Gastrocnemius medialis (tissue), 4 donors: ENCODE data around the gene OSTF1. TPM values are rescaled to one million over a fixed set of nuclear protein-coding genes. Genes with fewer than 3 reads are reported as not detected.

Source experiments
- ATAC-seq, 2 donors: fragments of 150-250 bp; one replicate each; pipeline ENCODE4 v1.9.1; 2016
- DNase-seq, 2 donors: peaks; one replicate each; pipeline ENCODE4 v3.0.0-alpha.2; 2019
- H3K27ac ChIP-seq, 4 donors: fragments of 200-600 bp; sonication (generic); 1 replicate in 1 of 4; 2 replicates in 3 of 4; pipeline ENCODE4 v1.5.1; 2016 to 2018; ENCODE audit warnings: mild to moderate bottlenecking in 2 of 4, moderate library complexity in 1 of 4
- H3K27me3 ChIP-seq, 3 donors: fragments of 200-600 bp; sonication (generic) in 2 of 3; 1 replicate in 1 of 3; 2 replicates in 2 of 3; pipeline versions ENCODE4 v1.5.1 to v1.6.0; 2016 to 2019; ENCODE audit warnings: mild to moderate bottlenecking in 1 of 3, moderate library complexity in 1 of 3
- H3K36me3 ChIP-seq, 2 donors: fragments of 200-600 bp; sonication (generic) in 1 of 2; one replicate each; pipeline ENCODE4 v1.5.1; 2017 to 2018
- H3K4me1 ChIP-seq, 2 donors: fragments of 200-600 bp; sonication (generic) in 1 of 2; one replicate each; pipeline ENCODE4 v1.5.1; 2016 to 2017; ENCODE audit warnings: mild to moderate bottlenecking in 2 of 2
- H3K4me3 ChIP-seq, 4 donors: fragments of 200-600 bp; sonication (generic) in 3 of 4; 1 replicate in 1 of 4; 2 replicates in 3 of 4; pipeline ENCODE4 v1.5.1; 2016 to 2019; ENCODE audit warnings: mild to moderate bottlenecking in 2 of 4
- H3K9me3 ChIP-seq, 3 donors: fragments of 200-600 bp; sonication (generic) in 2 of 3; 1 replicate in 1 of 3; 2 replicates in 2 of 3; pipeline ENCODE4 v1.5.1; 2016 to 2019
- CTCF ChIP-seq, 5 experiments: fragments of 450-650 bp in 3 of 5; fragments of 200-600 bp in 2 of 5; sonication (generic) in 2 of 5; IDR thresholded peaks in 4 of 5; conservative IDR thresholded peaks in 1 of 5; 1 replicate in 4 of 5; 2 replicates in 1 of 5; pipeline ENCODE4 v1.5.1; 2016 to 2019; ENCODE audit warnings: antibody characterized with exemption in 5 of 5, mild to moderate bottlenecking in 3 of 5, moderate library complexity in 3 of 5
- POLR2A ChIP-seq, 2 donors: fragments of 450-650 bp; IDR thresholded peaks; one replicate each; pipeline ENCODE4 v1.6.1; 2017; ENCODE audit warnings: antibody characterized with exemption in 2 of 2, mild to moderate bottlenecking in 2 of 2, moderate library complexity in 2 of 2
- in situ Hi-C, 4 donors: fragments of 200-750 bp; cut with MboI; loops; one replicate each; pipeline versions ENCODE4 v1.15.0 to v1.8.0; 2017; ENCODE audit warnings: low sequenced_read_pairs in 4 of 4
- intact Hi-C: fragments of 100-400 bp; cut with DNase I; formaldehyde crosslinking; loops from one replicate; pipeline ENCODE4 v1.15.1; 2023; ENCODE audit warnings: low total_unique reads
- total RNA-seq, 4 donors: library from RNA; depleted of rRNA; stranded (reverse); fragments of >200 nt; gene quantifications; one replicate each; pipeline versions ENCODE4 v1.1.0 to v1.2.3, GENCODE V29; 2016

Gene OSTF1, protein sequence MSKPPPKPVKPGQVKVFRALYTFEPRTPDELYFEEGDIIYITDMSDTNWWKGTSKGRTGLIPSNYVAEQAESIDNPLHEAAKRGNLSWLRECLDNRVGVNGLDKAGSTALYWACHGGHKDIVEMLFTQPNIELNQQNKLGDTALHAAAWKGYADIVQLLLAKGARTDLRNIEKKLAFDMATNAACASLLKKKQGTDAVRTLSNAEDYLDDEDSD
- total RNA-seq = 1 to 10 TPM; 5.2 to 9.8 (median 6.2) TPM

DNA sequence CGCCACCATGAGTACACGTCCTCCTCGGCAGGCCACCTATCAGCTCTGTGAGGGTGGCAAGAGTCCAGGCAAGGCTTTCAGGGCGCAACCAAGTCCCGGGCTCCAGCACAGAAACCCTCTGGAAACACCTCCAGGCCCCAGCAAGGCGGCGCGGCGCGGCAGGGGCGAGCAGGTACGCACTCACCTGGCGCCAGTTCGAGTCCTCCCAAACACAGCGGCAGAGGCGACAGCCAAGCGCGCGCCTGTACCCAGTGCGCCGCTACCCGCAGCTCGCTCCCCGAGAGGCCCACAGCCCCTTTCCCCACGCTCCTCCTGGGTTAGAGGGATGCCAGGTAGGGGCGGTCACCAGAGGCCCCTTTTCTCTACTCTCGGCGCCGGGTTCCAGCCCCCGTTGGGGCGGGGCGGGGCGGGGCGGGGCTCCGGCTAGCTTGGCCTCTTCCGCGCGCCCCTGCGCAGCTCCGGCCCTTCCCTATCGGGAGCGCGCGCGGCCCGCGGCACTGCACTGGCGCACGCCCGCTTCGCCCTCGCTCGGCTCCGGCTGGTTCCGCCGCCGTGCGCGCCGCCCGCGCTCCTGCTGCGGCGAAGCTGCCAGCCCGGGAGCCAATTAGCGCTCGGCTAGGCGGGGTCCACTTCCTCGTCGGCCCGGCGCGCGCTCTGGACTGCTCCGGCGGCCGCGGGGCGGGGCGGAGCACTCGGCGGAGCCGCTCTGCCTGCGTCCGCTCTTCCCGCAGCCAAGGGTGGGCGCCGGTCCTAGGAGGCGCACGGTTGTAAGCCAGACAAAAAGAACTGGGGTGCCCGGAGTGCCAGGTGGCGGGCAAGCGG lies at the start of gene OSTF1, which contains the start of gene NMRK1:
Gene OSTF1, plus strand, starts transcription at position 691 of the 822 bp plus-strand sequence. CDS start 179 bp downstream, outside the sequence.
Gene NMRK1, minus strand, starts transcription at position 332 of the 822 bp plus-strand sequence. CDS start 5,040 bp downstream, outside the sequence.
- TF ChIP-seq POLR2A (IDR thresholded peaks at IDR 0.05) (peak; percentile 89 to 93), CTCF (IDR thresholded peaks at IDR 0.05 in 4 of 5, conservative IDR thresholded peaks at IDR 0.05 in 1 of 5) (no peak)
- in situ Hi-C loops = loop anchor here in 1 of 4 donors (10.0 kb wide), 1 partner anchor 63 kb away; the partner anchor contains the start of gene CARNMT1
- intact Hi-C loops = loop anchor here (1.0 to 10.0 kb wide), 3 partner anchors 60 to 1307 kb away; partner anchors contain the start of genes C9orf40, CARNMT1 and RFK
- Histone ChIP-seq H3K4me3 (peak within 1 kb of the TSS; percentile 84 to 97 (median 94)), H3K9me3 (no peaks in the 10 kb centered on the region), H3K27ac (peak within 1 kb of the TSS; percentile 89 to 99 (median 94)), H3K4me1 (peaks cover 0 to 20% of the 10 kb centered on the region in 2 donors), H3K27me3 (no peaks in the 10 kb centered on the region), H3K36me3 (no peaks in the 10 kb centered on the region)
- ATAC-seq (peak; percentile 83 to 84), DNase-seq (peak; percentile 92 to 93)

GRCh38 chr9:75039009-75039408 lies 49.3 kb upstream of the OSTF1 start:
- DNase-seq (no peak), ATAC-seq (no peak)
- Histone ChIP-seq H3K36me3 (no peaks in the 10 kb centered on the region), H3K27me3 (no peaks in the 10 kb centered on the region), H3K27ac (no peak overlapping the region), H3K4me3 (no peak overlapping the region), H3K9me3 (no peaks in the 10 kb centered on the region), H3K4me1 (no peaks in the 10 kb centered on the region)
- TF ChIP-seq CTCF (IDR thresholded peaks at IDR 0.05 in 4 of 5, conservative IDR thresholded peaks at IDR 0.05 in 1 of 5) = no peak
- TF ChIP-seq POLR2A (IDR thresholded peaks at IDR 0.05) = no peak
- in situ Hi-C loops = no loop called here
- intact Hi-C loops = no loop called here

GRCh38 chr9:75039801-75040200 lies 48.5 kb upstream of the OSTF1 start:
- Histone ChIP-seq H3K9me3 (no peaks in the 10 kb centered on the region), H3K27me3 (no peaks in the 10 kb centered on the region), H3K4me1 (no peaks in the 10 kb centered on the region), H3K27ac (no peak overlapping the region), H3K4me3 (no peak overlapping the region), H3K36me3 (no peaks in the 10 kb centered on the region)
- ATAC-seq (no peak), DNase-seq (no peak)
- in situ Hi-C loops (no loop called here), intact Hi-C loops (no loop called here)
- no peak for TF ChIP-seq CTCF (IDR thresholded peaks at IDR 0.05 in 4 of 5, conservative IDR thresholded peaks at IDR 0.05 in 1 of 5)
- no peak for TF ChIP-seq POLR2A (IDR thresholded peaks at IDR 0.05)

GRCh38 chr9:75041041-75041440 lies 47.3 kb upstream of the OSTF1 start:
- ATAC-seq = no peak
- no peak for DNase-seq
- Histone ChIP-seq H3K27me3 (no peaks in the 10 kb centered on the region), H3K4me1 (no peaks in the 10 kb centered on the region), H3K27ac (no peak overlapping the region), H3K4me3 (no peak overlapping the region), H3K9me3 (no peaks in the 10 kb centered on the region), H3K36me3 (no peaks in the 10 kb centered on the region)
- intact Hi-C loops = no loop called here
- TF ChIP-seq POLR2A (IDR thresholded peaks at IDR 0.05) (no peak), CTCF (IDR thresholded peaks at IDR 0.05 in 4 of 5, conservative IDR thresholded peaks at IDR 0.05 in 1 of 5) (no peak)
- in situ Hi-C loops = no loop called here
